DND-41 (cell line): ENCODE results near the gene URB2.

ENCODE experiments used
- ATAC-seq: fragments of 200-7000 bp; cut with Tn5 transposase; 3 replicates; pipeline ENCODE4 v1.9.1; 2021; ENCODE audit warnings: low read depth; ENCODE audit not compliant: insufficient read depth
- DNase-seq: peaks from one replicate; pipeline ENCODE4 v3.0.0-alpha.2; 2020
- H2AFZ ChIP-seq: 2 replicates; pipeline ENCODE4 v1.6.0; 2012; ENCODE audit warnings: low read depth, low read length
- H3K27ac ChIP-seq: 2 replicates; pipeline ENCODE4 v1.5.1; 2012; ENCODE audit warnings: low read length, inconsistent platforms
- H3K27me3 ChIP-seq: fragments of 200-600 bp; sonication (generic); 2 replicates; pipeline ENCODE4 v1.6.0; 2012; ENCODE audit warnings: low read length, mild to moderate bottlenecking, inconsistent platforms; ENCODE audit not compliant: insufficient read depth, poor library complexity
- H3K36me3 ChIP-seq: 2 replicates; pipeline ENCODE4 v1.5.1; 2012; ENCODE audit warnings: low read length, inconsistent platforms; ENCODE audit not compliant: insufficient read depth
- H3K4me1 ChIP-seq: 2 replicates; pipeline ENCODE4 v1.5.1; 2012; ENCODE audit warnings: mild to moderate bottlenecking, low read length; ENCODE audit not compliant: insufficient read depth
- H3K4me2 ChIP-seq: 2 replicates; pipeline ENCODE4 v1.6.0; 2012; ENCODE audit warnings: mild to moderate bottlenecking, moderate library complexity, low read length, inconsistent platforms; ENCODE audit not compliant: insufficient read depth
- H3K4me3 ChIP-seq, 2 experiments: fragments of 200-600 bp in 1 of 2; shearing (Covaris generic) in 1 of 2; 2 replicates each; pipeline ENCODE4 v1.5.1; 2012 to 2016; ENCODE audit warnings: inconsistent platforms in 2 of 2, low read length in 2 of 2, mild to moderate bottlenecking in 2 of 2, low read depth in 1 of 2, moderate library complexity in 1 of 2
- H3K79me2 ChIP-seq: 2 replicates; pipeline ENCODE4 v1.6.0; 2012; ENCODE audit warnings: low read length, inconsistent platforms; ENCODE audit not compliant: insufficient read depth
- H3K9ac ChIP-seq: 2 replicates; pipeline ENCODE4 v1.6.0; 2012; ENCODE audit warnings: low read depth, mild to moderate bottlenecking, inconsistent platforms, low read length, moderate library complexity
- H3K9me3 ChIP-seq: 2 replicates; pipeline ENCODE4 v1.5.1; 2012; ENCODE audit warnings: low read length, moderate library complexity, mild to moderate bottlenecking, inconsistent platforms; ENCODE audit not compliant: insufficient read depth, severe bottlenecking
- H4K20me1 ChIP-seq: 2 replicates; pipeline ENCODE4 v1.6.0; 2012; ENCODE audit warnings: low read length; ENCODE audit not compliant: insufficient read depth
- EZH2 ChIP-seq: IDR thresholded peaks from 3 replicates; pipeline ENCODE4 v1.6.1; 2012; ENCODE audit warnings: borderline replicate concordance, low read depth, mild to moderate bottlenecking, moderate library complexity, low read length, inconsistent platforms; ENCODE audit not compliant: severe bottlenecking
- TF ChIP-seq, protein P1 (sequence below): IDR thresholded peaks from 2 replicates; pipeline ENCODE4 v1.5.1; 2012; ENCODE audit warnings: borderline replicate concordance, low read length, moderate library complexity, mild to moderate bottlenecking; ENCODE audit not compliant: poor library complexity, severe bottlenecking; ENCODE audit errors: extremely low read depth

URB2 gene

DNA sequence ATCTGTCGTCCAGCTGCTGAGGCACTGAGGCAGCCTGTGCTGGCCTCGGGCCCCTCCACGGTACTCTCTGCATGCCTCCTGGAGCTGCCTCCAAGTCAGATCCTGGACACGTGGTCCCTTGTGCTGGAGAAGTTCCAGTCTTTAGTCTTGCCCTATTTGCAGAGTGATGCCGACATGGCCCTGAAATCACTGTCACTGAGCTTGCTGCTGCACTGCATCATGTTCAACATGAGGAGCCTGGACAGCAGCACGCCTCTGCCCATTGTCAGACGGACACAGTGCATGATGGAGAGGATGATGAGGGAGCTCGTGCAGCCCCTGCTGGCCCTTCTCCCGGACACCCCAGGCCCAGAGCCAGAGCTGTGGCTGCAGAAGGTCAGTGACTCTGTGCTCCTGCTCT, 10.0 kb downstream of the URB2 start:
- TF ChIP-seq EZH2, result no peak
- TF ChIP-seq, protein P1, sequence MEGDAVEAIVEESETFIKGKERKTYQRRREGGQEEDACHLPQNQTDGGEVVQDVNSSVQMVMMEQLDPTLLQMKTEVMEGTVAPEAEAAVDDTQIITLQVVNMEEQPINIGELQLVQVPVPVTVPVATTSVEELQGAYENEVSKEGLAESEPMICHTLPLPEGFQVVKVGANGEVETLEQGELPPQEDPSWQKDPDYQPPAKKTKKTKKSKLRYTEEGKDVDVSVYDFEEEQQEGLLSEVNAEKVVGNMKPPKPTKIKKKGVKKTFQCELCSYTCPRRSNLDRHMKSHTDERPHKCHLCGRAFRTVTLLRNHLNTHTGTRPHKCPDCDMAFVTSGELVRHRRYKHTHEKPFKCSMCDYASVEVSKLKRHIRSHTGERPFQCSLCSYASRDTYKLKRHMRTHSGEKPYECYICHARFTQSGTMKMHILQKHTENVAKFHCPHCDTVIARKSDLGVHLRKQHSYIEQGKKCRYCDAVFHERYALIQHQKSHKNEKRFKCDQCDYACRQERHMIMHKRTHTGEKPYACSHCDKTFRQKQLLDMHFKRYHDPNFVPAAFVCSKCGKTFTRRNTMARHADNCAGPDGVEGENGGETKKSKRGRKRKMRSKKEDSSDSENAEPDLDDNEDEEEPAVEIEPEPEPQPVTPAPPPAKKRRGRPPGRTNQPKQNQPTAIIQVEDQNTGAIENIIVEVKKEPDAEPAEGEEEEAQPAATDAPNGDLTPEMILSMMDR, result no peak
- no peak for DNase-seq
- no peak overlapping the region for H2AFZ ChIP-seq
- peaks cover 37% of the 10 kb centered on the region; the same call in 1 of the 2 replicates for H4K20me1 ChIP-seq
- peaks cover 82% of the 10 kb centered on the region for H3K36me3 ChIP-seq
- no peak for ATAC-seq
- H3K9ac ChIP-seq, result no peak overlapping the region
- no peaks in the 10 kb centered on the region for H3K4me1 ChIP-seq
- H3K4me3 ChIP-seq, result no peak overlapping the region
- H3K9me3 ChIP-seq, result no peaks in the 10 kb centered on the region
- no peak overlapping the region for H3K4me2 ChIP-seq
- H3K79me2 ChIP-seq, result peaks cover 99% of the 10 kb centered on the region
- no peak overlapping the region for H3K27ac ChIP-seq
- no peaks in the 10 kb centered on the region for H3K27me3 ChIP-seq

DNA sequence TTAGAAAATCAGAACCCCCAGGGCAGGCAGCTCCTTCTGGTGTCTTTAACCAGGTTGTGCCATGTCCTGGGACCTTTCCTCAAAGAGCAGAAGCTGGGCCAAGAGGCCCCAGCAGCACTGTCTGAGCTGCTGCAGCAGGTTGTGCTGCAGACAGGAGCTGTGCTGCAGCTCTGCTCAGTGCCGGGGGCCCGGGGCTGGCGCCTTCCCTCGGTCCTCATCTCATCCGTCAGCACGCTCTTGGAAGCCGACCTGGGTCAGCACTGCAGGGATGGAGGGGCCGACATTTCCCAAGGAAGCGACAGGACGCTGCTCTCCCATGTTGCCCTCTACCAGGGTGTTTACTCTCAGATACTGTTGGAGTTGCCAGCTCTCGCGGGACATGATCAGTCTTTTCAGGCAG, 11.7 kb downstream of the URB2 start:
- Histone ChIP-seq H3K9me3 (no peaks in the 10 kb centered on the region), H3K4me3 (no peak overlapping the region), H2AFZ (no peak overlapping the region), H3K27me3 (no peaks in the 10 kb centered on the region), H3K4me2 (no peak overlapping the region), H3K27ac (no peak overlapping the region), H3K36me3 (peaks cover 83% of the 10 kb centered on the region), H3K9ac (no peak overlapping the region), H4K20me1 (peaks cover 51% of the 10 kb centered on the region; the same call in 1 of the 2 replicates), H3K4me1 (no peaks in the 10 kb centered on the region), H3K79me2 (peaks cover 98% of the 10 kb centered on the region)
- TF ChIP-seq, protein P1, result no peak
- DNase-seq, result no peak
- ATAC-seq, result no peak

DNA sequence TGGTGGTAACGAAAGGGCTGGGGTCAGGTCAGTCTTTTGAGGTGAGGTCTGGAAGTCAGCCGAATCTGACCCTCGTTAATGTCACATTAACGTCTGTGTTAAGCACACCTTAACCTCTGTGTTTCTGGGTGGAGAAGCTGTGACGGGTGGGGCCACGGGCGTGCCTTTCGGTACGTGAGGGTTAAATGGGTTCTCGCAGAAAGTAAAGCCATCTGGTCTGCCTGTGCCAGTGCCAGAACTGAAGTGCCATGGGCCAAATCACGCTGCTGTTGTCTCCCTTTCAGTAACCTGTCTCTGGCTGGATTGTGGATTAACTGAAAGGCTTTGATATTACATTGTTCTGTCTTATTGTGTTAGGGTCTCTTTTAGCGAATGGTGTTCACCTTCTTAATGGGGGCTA, 14.4 kb downstream of the URB2 start:
- Histone ChIP-seq H3K9me3 (no peaks in the 10 kb centered on the region), H3K4me2 (no peak overlapping the region), H3K4me1 (no peaks in the 10 kb centered on the region), H2AFZ (no peak overlapping the region), H3K79me2 (peaks cover 86% of the 10 kb centered on the region), H3K27me3 (no peaks in the 10 kb centered on the region), H3K4me3 (no peak overlapping the region), H3K36me3 (peaks cover 88% of the 10 kb centered on the region), H3K27ac (no peak overlapping the region), H4K20me1 (peaks cover 64% of the 10 kb centered on the region; the same call in 1 of the 2 replicates), H3K9ac (no peak overlapping the region)
- TF ChIP-seq, protein P1, result no peak
- TF ChIP-seq EZH2, result no peak
- DNase-seq, result no peak
- no peak for ATAC-seq

DNA sequence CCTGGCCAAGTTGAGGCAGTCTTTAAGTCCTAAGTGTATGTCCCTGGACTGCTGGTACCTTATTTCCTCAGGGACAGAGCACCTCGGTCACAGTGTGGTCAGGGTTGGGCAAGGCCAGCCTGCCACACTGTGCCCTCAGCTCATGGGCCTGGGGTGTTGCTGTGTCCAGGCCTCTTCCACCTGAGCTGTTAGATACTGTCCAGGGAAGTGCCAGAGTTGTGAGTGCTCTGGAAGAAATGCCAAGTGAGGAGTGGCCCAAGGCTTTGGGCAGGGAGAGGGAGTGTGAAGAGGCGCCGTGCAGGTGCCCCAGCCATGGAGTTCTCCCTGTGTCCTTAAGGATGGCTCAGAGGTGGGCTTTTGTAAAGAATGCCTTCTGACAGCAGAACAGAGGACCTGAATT, 15.3 kb downstream of the URB2 start:
- no peak for ATAC-seq
- Histone ChIP-seq H3K4me3 (no peak overlapping the region), H3K79me2 (peaks cover 78% of the 10 kb centered on the region), H2AFZ (no peak overlapping the region), H3K36me3 (peaks cover 88% of the 10 kb centered on the region), H3K27me3 (no peaks in the 10 kb centered on the region), H3K27ac (no peak overlapping the region), H3K4me2 (no peak overlapping the region), H3K9ac (no peak overlapping the region), H4K20me1 (peaks cover 62% of the 10 kb centered on the region; the same call in 1 of the 2 replicates), H3K9me3 (no peaks in the 10 kb centered on the region), H3K4me1 (no peaks in the 10 kb centered on the region)
- TF ChIP-seq EZH2, result no peak
- TF ChIP-seq, protein P1, result no peak
- DNase-seq, result no peak
